Measurements from ENCODE around the gene EPHB1.

GRCh38 chr3:134895181-134895580, 100.1 kb downstream of the EPHB1 start:
- TF ChIP-seq POLR2A (IDR thresholded peaks at IDR 0.05; ENCODE audit: low read depth, low read length) (no peak), POLR2AphosphoS5 (IDR thresholded peaks at IDR 0.05; ENCODE audit: low read depth, low read length) (no peak), TAF1 (IDR thresholded peaks at IDR 0.05; ENCODE audit: low read depth, low read length) (no peak), SPI1 (IDR thresholded peaks at IDR 0.05; ENCODE audit: low read depth, low read length) (no peak), PAX5 (IDR thresholded peaks at IDR 0.05; ENCODE audit: insufficient read depth, low read length, severe bottlenecking) (no peak), POU2F2 (IDR thresholded peaks at IDR 0.05; ENCODE audit: low read depth, low read length) (no peak)

All from GM12891 (cell line).